PC-3 (cell line): ENCODE data around the gene ATP1A2. TPM values are rescaled to one million over a fixed set of nuclear protein-coding genes. Genes with fewer than 3 reads are reported as not detected.
A peak's percentile ranks its signal among the peaks of the same experiment; 100 is the strongest.

Source experiments
- ATAC-seq: fragments of 200-7000 bp; cut with Tn5 transposase; 2 replicates; pipeline ENCODE4 v1.9.1; 2020; ENCODE audit warnings: mild to moderate bottlenecking, moderate library complexity
- BruUV-seq: library from RNA; stranded (reverse); fragments of 400-500 nt; replicated peaks from 2 replicates; lab custom pipeline; 2021; lab: Mats Ljungman, UMichigan
- CTCF ChIA-PET: fragments of 300-600 bp; sonication (Branson Sonifier 250); formaldehyde crosslinking; loops from one replicate; lab custom pipeline; 2022; ENCODE audit warnings: antibody characterized with exemption; lab: Charles Lee
- POLR2A ChIA-PET: fragments of 300-600 bp; sonication (Branson Sonifier 250); formaldehyde crosslinking; loops from one replicate; lab custom pipeline; 2022; ENCODE audit warnings: antibody characterized with exemption; ENCODE audit not compliant: unreplicated experiment; lab: Charles Lee
- DNase-seq: peaks from one replicate; pipeline ENCODE4 v3.0.0-alpha.2; 2015
- H2AFZ ChIP-seq: fragments of 300-600 bp; sonication (generic); 2 replicates; pipeline ENCODE4 v1.6.0; 2016; ENCODE audit warnings: antibody characterized with exemption, low read length
- H3F3A ChIP-seq: fragments of 300-600 bp; sonication (generic); one replicate; pipeline ENCODE4 v1.6.0; 2017; ENCODE audit warnings: antibody characterized with exemption, low read length, control low read depth, mild to moderate bottlenecking; ENCODE audit not compliant: unreplicated experiment
- H3K27ac ChIP-seq: fragments of 300-600 bp; sonication (generic); 2 replicates; pipeline ENCODE4 v1.5.1; 2016; ENCODE audit warnings: mild to moderate bottlenecking, low read length
- H3K27me3 ChIP-seq: fragments of 300-600 bp; sonication (generic); 2 replicates; pipeline ENCODE4 v1.6.1; 2016; ENCODE audit warnings: low read length, mixed read lengths
- H3K36me3 ChIP-seq: fragments of 300-600 bp; sonication (generic); 2 replicates; pipeline ENCODE4 v1.6.1; 2016; ENCODE audit warnings: low read depth, mixed run types, low read length, mixed read lengths
- H3K4me1 ChIP-seq: fragments of 300-600 bp; sonication (generic); 2 replicates; pipeline ENCODE4 v1.5.1; 2016; ENCODE audit warnings: low read length; ENCODE audit not compliant: insufficient read depth
- H3K4me2 ChIP-seq: fragments of 300-600 bp; sonication (generic); 2 replicates; pipeline ENCODE4 v1.6.0; 2016; ENCODE audit warnings: low read length
- H3K4me3 ChIP-seq: fragments of 300-600 bp; sonication (generic); 2 replicates; pipeline ENCODE4 v1.5.1; 2016; ENCODE audit warnings: mild to moderate bottlenecking, low read length, mixed read lengths
- H3K79me2 ChIP-seq: fragments of 300-600 bp; sonication (generic); 2 replicates; pipeline ENCODE4 v1.6.1; 2017; ENCODE audit warnings: low read length, mixed read lengths
- H3K9ac ChIP-seq: fragments of 300-600 bp; sonication (generic); 2 replicates; pipeline ENCODE4 v1.6.0; 2016; ENCODE audit warnings: mild to moderate bottlenecking, low read length
- H3K9me2 ChIP-seq: fragments of 300-600 bp; sonication (generic); replicated peaks from 2 replicates; pipeline ENCODE4 v1.6.1; 2016; ENCODE audit warnings: mixed run types, low read length, mixed read lengths
- H3K9me3 ChIP-seq: fragments of 300-600 bp; sonication (generic); 2 replicates; pipeline ENCODE4 v1.6.1; 2016; ENCODE audit warnings: low read length, mixed read lengths
- H4K20me1 ChIP-seq: fragments of 300-600 bp; sonication (generic); 2 replicates; pipeline ENCODE4 v1.6.1; 2016; ENCODE audit warnings: low read length, mixed read lengths
- CTCF ChIP-seq: fragments of 300-600 bp; sonication (generic); conservative IDR thresholded peaks from 2 replicates; pipeline ENCODE4 v1.5.1; 2017; ENCODE audit warnings: antibody characterized with exemption, low read depth, mild to moderate bottlenecking, low read length
- EZH2 ChIP-seq: fragments of 300-600 bp; sonication (generic); IDR thresholded peaks from one replicate; pipeline ENCODE4 v1.6.1; 2017; ENCODE audit warnings: antibody characterized with exemption, mild to moderate bottlenecking, low read length; ENCODE audit not compliant: unreplicated experiment
- EZH2phosphoT487 ChIP-seq: fragments of 300-600 bp; sonication (generic); IDR thresholded peaks from 2 replicates; pipeline ENCODE4 v1.6.1; 2018; ENCODE audit warnings: mild to moderate bottlenecking, antibody characterized with exemption, low read length, borderline replicate concordance
- intact Hi-C: fragments of 100-400 bp; cut with micrococcal nuclease; formaldehyde crosslinking; loops from 2 replicates; pipeline ENCODE4 v1.9.0; 2023
- total RNA-seq: library from RNA; depleted of rRNA; stranded (reverse); fragments of >200 nt; gene quantifications from 2 replicates; pipeline ENCODE4 v1.2.3, GENCODE V29; 2014

The ATP1A2 gene
- total RNA-seq, 1 experiment from 2014 or later = not detected

DNA sequence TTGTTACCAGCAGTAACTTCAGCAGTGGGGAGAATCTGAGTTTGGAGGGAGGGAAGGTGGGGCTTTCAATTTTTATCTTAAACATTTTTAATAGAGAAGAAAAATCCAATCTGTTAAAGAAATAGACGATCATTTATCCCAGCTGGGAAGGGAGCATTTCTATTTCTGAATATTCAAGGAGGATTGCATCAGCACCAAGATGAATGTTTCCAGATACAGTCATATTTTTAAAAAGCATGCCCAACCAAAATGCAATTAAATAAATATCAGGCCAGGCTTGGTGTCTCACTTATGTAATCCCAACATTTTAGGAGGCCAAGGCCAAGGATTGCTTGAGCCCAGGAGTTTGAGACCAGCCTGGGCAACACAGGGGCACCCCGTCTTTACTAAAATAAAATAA is 34.2 kb downstream of the ATP1A2 start:
- Histone ChIP-seq H3K9me3 (no peaks in the 10 kb centered on the region), H3K9ac (no peak overlapping the region), H2AFZ (no peak overlapping the region), H4K20me1 (no peaks in the 10 kb centered on the region), H3K79me2 (no peaks in the 10 kb centered on the region), H3K9me2 (no peaks in the 10 kb centered on the region), H3K36me3 (no peaks in the 10 kb centered on the region), H3K4me1 (0 out of 2 replicates have a peak, but pooled peaks cover 7% of the 10 kb centered on the region), H3K4me3 (no peak overlapping the region), H3F3A (no peaks in the 10 kb centered on the region), H3K4me2 (no peak overlapping the region), H3K27me3 (no peaks in the 10 kb centered on the region), H3K27ac (no peak overlapping the region)
- ChIA-PET CTCF (no interaction called here), POLR2A (interaction anchor here (0.6 kb wide), 1 partner anchor 12 kb away, joined by 5 read pairs; no protein-coding TSS in a partner anchor)
- ATAC-seq = peak; percentile 41; the same call in 1 of the 2 replicates
- intact Hi-C loops = no loop called here
- no peak for DNase-seq
- TF ChIP-seq CTCF (no peak), EZH2phosphoT487 (no peak), EZH2 (no peak)
- no TSS peak for BruUV-seq

DNA sequence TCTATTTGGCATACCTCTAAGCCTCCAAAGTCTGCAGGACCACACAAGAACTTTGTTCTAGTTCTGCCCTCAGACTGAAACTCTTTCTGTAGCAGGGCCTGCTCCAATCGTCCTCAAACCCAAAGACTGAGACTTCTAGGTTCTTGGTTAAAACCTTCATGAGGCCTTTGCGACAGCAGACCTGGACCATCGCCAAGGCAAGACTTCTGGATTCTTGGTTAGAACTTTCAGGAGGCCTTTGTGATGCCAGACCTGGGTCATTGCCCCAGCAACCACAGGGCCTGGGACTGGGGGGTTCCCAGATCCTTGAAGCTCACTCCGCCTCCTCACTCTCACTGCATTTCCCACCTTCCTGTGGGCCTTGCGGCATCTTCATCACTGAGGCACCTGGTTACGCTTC is 35.7 kb downstream of the ATP1A2 start, which contains the start of gene ATP1A4:
TSS of gene ATP1A4 (plus strand) at position 301 of the 400 bp plus-strand sequence. CDS start 438 bp downstream, outside the sequence.
- intact Hi-C loops = no loop called here
- CTCF ChIA-PET = interaction anchor here (0.7 kb wide), 1 partner anchor 101 kb away, joined by 6 read pairs; no protein-coding TSS in a partner anchor
- Histone ChIP-seq H3K4me3 (no peak within 1 kb of the TSS), H4K20me1 (no peaks in the 10 kb centered on the region), H3K36me3 (no peaks in the 10 kb centered on the region), H3F3A (no peaks in the 10 kb centered on the region), H2AFZ (no peak within 1 kb of the TSS), H3K27me3 (no peaks in the 10 kb centered on the region), H3K4me1 (0 out of 2 replicates have a peak, but pooled peaks cover 7% of the 10 kb centered on the region), H3K4me2 (no peak within 1 kb of the TSS), H3K79me2 (no peaks in the 10 kb centered on the region), H3K9me2 (no peaks in the 10 kb centered on the region), H3K9ac (no peak within 1 kb of the TSS), H3K9me3 (no peaks in the 10 kb centered on the region), H3K27ac (no peak within 1 kb of the TSS)
- ATAC-seq = no peak
- POLR2A ChIA-PET = no interaction called here
- TF ChIP-seq CTCF (no peak), EZH2phosphoT487 (no peak), EZH2 (no peak)
- BruUV-seq = no TSS peak
- no peak for DNase-seq

GRCh38 chr1:160154790-160155189 is 39.2 kb downstream of the ATP1A2 start:
- CTCF ChIA-PET = interaction anchor here (0.6 kb wide), 2 partner anchors 51 to 66 kb away, joined by 3 read pairs; no protein-coding TSS in a partner anchor
- no peak overlapping the region for H3K4me2 ChIP-seq
- no peaks in the 10 kb centered on the region for H3K27me3 ChIP-seq
- intact Hi-C loops = no loop called here
- no peaks in the 10 kb centered on the region for H3K9me3 ChIP-seq
- no TSS peak for BruUV-seq
- ATAC-seq (no peak), DNase-seq (no peak)
- POLR2A ChIA-PET = no interaction called here
- H3K4me1 ChIP-seq = peaks cover 8% of the 10 kb centered on the region; the same call in 1 of the 2 replicates
- H3K27ac ChIP-seq = no peak overlapping the region
- no peaks in the 10 kb centered on the region for H3K9me2 ChIP-seq
- no peak overlapping the region for H3K4me3 ChIP-seq
- H3F3A ChIP-seq = no peaks in the 10 kb centered on the region
- TF ChIP-seq CTCF = no peak
- no peak for TF ChIP-seq EZH2phosphoT487
- TF ChIP-seq EZH2 = no peak
- no peaks in the 10 kb centered on the region for H3K79me2 ChIP-seq
- H4K20me1 ChIP-seq = no peaks in the 10 kb centered on the region
- no peak overlapping the region for H2AFZ ChIP-seq
- no peaks in the 10 kb centered on the region for H3K36me3 ChIP-seq
- no peak overlapping the region for H3K9ac ChIP-seq
